ENCODE data around the gene DLG5.

GRCh38 chr10:77805676-77806075, 120.9 kb downstream of the DLG5 start:
- TF ChIP-seq EZH2phosphoT487 (IDR thresholded peaks at IDR 0.05; ENCODE audit: insufficient read depth, low read depth) (no peak), EZH2 (IDR thresholded peaks at IDR 0.05; ENCODE audit: insufficient read depth, poor library complexity, severe bottlenecking) (no peak)
